HG03469 (cell line): ENCODE data around the gene KERA.
"Not testable (repeated sequence)": the region's sequence is repeated elsewhere in the genome, so short reads cannot be mapped to it uniquely, and the experiment has no call there.

Experiments used
- ATAC-seq: cut with Tn5 transposase; IDR thresholded peaks from one replicate; pipeline ENCODE4 v1.9.1; 2021; ENCODE audit warnings: mild to moderate bottlenecking, moderate library complexity, moderate number of reproducible peaks; ENCODE audit not compliant: unreplicated experiment

Gene KERA, protein sequence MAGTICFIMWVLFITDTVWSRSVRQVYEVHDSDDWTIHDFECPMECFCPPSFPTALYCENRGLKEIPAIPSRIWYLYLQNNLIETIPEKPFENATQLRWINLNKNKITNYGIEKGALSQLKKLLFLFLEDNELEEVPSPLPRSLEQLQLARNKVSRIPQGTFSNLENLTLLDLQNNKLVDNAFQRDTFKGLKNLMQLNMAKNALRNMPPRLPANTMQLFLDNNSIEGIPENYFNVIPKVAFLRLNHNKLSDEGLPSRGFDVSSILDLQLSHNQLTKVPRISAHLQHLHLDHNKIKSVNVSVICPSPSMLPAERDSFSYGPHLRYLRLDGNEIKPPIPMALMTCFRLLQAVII

DNA sequence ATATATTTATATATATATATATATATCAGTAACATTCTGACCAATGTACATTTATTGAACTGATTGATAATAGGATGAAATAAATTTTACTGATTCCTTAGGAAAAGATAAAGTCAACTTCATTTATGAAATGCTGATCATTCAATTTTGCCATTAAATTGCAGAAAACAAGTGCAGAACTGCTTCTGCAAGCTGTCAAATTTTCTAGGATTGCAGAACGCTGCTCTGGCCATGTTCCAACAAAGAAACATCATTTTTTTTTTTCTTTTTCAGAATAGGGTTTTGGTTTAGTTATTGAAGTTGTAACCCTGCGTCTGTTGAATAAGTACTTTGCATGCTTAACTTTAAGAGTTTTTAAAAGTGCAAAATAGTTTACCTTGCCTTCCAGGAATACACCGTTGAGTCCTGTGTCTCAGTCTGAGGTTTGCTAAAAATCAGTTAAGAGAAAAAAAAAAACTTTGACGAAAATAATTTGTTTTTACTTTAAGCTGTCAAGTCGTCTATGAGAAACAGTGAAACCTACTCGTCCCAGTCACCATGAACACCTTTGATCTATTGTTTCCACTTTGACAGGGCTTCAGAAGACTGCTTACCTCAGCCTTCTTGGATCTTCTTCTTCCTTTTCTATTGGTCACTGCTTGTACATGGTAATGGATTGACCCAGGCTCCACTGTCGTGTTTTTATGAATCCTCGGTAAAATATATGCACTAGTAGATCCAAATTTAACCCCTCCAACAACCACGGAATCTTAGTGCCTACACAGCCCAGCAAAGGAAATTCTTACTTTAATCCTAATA, at the start of gene KERA:
Gene KERA, minus strand, starts transcription at position 657 of the 798 bp plus-strand sequence. CDS start 1,743 bp downstream, outside the sequence.
- ATAC-seq, result no peak

DNA sequence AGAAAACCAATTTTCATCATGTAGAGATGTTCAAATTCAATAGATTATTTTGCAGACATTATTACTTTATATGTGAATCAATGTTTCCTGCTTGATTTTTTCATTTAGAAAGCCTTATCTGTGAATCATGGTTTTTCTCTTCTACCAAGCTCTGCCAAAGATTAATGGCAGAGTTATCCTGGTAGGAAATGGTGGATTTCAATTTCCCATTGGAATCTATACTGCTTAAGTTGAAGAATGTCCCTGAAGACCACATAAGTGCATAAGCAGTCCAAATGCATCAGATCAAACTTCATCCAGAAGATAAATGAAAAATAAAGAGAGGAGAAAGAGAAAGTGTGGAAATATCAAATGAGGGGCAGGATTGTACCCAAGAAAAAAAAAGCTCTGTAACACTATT, 48.5 kb upstream of the KERA start:
- no peak for ATAC-seq

DNA sequence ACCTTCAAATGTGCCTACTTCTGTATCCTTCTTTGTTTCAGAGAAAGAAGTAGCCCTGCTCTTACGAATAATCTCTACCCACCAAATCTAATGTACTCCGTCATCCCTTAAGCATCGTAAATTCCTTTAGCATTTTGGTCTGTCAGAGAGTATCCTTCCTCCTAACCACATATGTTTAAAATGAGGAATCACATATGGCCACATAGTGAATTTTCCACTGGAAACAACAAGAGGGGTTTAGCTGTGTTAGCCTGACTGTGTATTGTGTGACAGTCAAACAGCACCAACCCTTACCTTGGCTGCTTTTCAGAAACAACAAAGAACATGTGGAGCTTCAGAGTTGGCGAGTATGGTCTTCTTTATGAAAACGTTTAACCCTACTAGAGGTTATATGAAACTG, 48.0 kb upstream of the KERA start:
- no peak for ATAC-seq

DNA sequence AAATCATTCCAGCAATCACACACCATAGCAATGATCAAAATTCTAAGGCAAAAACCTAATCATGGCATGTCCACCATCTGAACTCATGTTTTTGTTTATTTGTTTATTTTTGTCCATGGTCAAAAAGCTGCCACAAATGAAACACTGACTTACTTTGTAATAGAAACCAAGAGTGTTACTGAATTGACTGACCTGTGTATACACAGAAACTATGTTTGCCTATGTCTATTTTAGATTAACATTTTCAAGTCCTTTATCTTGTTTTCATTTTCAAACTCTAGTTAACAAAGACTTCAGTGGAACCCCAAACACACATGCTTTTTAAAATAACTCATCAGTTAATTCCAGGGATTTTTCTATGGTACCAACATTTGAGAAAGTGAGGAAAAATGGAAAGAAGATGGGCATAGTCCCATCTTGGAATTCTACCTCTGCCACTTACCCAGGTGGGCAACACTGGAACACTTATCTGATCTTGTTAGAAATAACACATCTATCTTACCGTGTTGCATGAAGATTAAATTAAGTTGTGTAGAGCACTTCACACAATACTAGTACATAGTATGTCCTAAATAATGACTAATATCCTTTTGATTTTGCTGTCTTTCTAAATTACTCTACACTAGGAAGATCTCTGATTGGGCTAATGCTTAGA, 47.1 kb upstream of the KERA start:
- no peak for ATAC-seq

DNA sequence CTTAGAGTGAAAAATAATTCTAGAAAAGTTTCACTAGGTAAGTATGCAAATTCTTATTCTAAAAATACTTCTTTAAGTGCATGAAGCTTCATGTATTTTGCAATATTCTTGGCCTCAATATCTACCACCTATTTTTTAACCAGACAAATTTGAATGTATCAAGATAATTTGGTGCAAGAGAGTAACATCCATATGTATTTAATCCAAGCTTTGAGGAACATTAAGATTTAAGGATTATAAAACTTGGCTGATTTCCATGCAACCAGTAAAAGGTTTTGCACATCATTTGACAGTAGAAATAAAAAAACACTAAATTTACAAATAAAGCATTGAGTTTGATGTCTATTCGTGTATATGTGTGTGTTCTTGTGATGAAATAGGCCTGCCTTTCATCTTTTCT, 45.8 kb upstream of the KERA start:
- ATAC-seq, result no peak

DNA sequence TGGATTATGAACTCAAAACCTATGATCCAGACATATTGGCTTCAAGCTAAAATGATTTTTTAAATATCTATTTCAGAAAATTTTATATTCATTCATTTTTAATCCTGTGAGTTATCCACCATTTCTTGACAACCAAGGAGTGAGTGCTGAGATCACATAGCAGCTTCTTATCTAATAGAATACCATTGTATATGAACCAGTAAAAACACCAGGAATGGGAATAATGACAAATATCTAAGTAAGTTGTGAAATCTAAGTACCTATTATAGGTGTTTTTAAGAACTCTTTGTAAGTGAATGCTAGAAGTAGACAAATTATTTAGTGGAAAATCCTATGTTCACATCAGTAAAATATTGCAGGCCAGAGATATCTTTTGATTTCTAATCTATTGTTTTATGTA, 45.3 kb upstream of the KERA start:
- ATAC-seq, result no peak

DNA sequence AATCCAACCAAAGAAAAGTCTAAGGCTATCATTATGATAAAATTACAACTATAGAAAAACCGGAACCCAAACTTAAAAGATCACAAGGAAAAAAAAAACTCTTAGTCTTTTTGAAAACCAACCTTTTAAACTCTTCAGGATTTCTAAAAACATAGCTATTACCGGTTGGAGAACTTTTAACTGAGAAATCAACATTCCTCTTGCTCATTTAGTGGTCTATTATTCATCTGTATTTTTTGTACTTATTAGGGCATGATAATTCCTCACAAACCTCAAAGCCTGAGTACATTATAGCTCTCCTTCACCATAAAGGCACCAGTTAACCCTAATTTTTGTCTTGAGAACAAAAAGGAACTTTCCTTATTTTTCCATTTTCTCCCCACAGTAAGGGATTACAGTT, 43.1 kb upstream of the KERA start:
- no peak for ATAC-seq

DNA sequence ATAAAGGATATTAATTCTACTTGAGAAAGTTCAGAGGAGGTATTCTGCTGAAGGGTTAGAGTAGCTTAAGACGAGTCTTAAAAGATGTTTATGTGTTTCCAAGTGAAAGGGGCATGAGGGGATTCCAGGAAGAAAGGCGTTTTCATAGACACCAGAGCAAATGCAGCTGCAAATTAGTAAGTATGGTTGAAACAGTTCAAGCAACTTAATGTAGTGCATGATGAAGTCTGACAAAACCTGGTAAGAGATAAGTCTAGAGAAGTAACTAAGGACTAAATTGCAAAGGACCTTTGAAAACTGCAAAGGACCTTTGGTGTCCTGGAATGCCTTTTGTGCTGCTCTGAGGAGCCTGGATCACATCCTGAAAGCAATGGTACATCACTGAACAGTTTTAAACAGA, 42.0 kb upstream of the KERA start:
- ATAC-seq, result no peak

DNA sequence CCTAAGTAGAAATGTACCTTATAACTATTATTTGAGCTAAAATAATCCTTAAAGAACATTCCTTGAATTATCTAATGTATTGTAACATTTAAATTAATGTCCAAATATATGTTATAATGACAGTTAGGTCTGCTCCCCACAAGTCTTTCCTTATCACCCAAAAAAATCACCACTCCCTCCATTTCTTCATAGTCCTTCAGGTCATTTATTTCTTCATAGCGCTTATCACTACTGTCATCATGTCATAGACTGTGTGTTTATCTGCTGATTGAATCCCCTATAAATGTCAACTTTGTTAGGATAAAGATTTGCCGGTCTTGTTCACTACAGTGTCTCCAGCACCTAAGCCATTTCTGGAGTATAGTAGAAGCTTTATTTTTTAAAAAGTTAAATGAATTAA, 41.5 kb upstream of the KERA start:
- no peak for ATAC-seq

DNA sequence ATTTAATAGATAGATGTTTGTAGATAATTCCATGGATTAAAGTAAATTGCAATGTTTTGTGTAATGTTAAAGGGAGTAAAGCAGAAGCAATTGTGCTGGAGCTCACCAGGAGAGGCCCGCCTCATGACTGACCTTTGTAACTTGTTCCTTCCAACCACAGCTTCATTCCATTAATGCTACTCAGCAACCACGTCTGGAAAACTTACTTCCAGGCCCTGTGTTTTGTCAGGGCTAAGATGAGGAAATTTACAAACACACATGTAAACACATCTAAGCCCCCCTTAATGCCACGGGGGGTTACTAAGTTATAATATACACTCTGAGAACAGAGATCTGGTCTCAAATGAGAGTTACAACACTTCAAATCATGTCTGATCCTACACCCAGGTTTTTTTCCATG, 41.1 kb upstream of the KERA start:
- ATAC-seq, result no peak

DNA sequence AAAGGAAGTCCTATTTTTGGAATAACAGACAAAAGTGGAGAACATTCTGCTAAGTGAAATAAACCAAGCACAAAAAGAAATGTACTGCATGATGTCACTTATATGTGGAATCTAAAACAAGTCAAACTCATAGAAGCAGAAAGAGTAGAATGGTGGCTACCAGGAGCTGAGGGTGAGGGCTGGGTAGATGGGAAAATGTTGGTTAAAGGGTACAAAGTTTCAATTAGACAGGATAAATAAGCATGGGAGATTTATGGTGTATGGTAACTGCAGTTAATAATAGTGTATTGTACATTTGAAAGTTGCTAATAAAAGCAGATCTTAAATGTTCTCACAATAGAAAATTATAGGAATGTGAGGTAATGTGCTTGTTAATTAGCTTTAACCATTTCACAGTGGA, 40.6 kb upstream of the KERA start:
- ATAC-seq, result no peak

DNA sequence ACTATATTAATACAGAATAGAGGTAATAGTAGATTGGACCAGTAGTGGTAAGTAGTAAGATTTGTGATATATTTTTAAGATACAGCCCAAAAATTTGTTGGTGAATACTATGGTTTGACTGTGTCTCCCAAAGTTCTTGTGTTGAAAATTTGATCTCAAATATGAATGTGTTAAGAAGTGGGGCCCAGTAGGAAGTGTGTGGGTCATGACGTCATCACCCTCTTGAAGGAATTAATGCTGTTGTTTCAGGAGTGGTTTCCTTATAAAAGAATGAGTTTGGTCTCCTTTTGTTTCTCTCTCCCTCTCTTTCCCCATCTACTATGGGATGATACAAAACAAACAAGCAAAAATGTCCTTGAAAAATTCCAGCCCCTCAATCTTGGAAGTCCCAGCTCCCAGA, 37.1 kb upstream of the KERA start:
- ATAC-seq, result no peak

DNA sequence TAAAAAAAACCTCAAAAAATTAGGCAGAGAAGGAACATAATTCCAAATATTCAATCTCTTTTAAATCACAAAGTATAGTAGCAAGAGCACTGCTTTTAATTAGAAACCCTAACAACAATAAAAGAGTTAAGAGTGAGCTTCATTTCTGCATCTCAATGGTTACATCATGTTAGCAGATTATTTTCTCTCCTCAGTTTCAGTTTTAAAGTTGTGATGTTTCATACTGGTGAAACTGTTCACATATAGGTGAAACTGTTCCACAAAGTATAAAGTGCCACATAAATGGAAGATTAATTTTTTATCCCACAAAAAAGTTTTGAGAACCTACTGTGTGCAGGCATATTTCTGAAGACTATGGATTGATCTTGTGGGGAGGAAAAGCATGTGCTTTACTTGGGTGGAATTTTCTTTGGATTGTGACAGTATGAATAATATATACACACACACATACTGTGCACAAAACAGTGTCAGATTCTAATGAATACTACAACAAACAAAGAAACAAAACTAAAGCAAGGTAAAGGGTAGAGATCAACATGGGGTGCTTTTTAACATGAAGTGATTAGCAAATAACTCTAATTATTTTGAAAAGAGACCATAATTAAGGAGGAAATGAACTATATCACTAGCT, 36.3 kb upstream of the KERA start:
- no peak for ATAC-seq

DNA sequence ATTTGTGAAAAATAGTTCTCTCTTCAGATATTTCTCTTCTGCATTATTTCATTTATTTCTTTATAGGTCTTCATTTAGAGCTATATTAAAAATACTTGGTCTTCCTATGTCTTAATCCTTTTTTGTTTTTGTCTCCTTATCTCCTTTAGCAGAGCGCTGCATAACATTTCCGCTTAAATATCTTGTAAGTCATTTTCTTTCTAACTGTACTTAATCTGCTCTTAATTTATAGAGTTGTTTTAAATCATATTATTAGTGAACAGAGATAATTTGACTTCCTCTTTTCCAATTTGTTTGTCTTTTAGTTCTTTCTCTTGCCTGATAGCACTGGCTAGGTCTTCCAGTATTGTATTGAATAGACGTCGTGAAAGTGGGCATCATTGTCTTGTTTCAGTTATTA, 35.5 kb upstream of the KERA start:
- ATAC-seq, result no peak

DNA sequence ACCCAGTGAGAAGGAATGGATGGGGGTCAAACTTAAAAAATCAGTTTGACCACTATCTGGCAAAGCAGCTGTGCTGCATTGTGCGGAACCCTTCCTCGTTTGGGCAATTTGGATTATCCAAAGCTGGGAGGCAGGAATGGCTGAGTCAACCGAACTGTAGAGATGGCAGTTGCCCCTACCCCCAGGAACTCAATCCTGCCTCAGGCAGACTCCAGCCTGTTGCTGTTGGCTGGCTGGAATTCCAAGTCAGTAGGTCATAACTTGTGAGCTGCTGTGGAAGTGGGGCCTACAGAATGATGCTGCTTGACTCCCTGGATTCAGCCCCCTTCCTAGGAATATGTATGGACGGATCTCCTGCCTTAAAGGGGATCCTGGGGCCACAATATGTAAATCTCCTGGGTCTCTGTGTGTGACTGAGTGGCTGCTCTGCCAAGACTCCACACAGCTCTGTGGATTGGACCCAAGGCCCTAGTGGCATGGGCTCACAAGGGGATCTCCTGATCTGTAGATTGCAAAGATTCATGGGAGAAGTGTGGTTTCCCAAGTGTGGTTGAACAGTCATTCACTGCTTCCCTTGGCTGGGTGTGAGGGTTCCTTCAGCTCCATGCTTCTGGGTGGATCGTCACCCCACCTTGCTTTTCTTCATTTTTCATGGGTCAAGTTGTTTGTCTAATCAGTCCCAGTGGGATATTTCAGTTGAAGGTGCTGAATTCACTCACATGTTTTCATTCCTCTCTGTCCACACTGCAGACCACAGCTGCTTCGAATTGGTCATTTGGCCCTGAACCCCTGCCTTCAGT, 34.3 kb upstream of the KERA start:
- no peak for ATAC-seq

DNA sequence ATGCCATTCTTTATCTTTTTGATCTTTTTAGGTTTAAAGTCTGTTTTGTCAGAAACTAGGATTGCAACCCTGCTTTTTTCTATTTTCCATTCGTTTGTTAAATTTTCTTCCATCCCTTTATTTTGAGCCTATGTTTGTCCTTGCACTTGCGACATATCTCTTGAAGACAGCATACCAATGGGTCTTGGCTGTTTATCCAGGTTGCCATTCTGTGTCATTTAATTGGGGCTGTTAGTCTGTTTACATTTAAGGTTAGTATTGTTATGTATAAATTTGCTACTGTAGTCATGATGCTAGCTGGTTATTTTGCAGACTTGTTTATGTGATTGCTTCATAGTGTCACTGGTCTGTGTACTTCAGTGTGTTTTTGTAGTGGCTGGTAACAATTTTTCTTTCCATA, 32.1 kb upstream of the KERA start:
- not testable (repeated sequence) for ATAC-seq

DNA sequence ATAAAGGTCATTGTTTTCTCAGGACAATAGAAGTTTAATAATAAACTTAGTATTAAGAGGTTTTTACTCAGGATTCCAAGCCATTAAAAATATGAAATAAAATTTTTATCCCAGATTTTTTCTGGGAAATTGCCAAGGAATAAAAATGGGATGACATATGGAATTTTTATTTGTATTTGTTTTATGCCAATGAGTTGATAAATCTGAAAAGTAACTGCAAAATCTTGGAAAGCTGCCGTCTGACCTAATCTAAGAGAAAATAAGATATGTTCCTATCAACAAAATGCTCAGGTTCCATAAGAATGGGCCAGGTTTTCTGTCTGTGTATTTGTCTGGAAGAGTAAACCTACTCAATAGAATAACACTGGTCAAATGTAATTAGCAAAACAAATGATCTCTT, 22.2 kb upstream of the KERA start:
- ATAC-seq, result no peak

DNA sequence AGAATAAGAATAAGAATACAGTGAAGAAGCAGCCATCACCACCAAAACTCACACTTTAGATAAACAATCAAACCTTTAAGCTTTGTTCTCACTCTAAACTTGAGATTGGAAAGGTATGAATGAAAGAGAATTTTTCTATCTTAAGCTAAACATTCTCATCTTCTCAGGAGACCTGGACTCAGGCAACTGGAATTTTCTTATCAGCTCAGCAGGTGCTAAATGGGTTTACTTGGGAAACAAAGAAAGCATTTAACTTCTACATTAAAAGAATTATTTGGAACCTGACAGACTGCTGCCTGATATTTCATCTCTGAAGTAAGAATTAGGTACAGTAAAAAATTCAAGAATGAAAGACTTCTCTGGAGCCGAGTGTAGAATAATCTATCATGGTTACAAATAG, 20.7 kb upstream of the KERA start:
- ATAC-seq, result no peak

DNA sequence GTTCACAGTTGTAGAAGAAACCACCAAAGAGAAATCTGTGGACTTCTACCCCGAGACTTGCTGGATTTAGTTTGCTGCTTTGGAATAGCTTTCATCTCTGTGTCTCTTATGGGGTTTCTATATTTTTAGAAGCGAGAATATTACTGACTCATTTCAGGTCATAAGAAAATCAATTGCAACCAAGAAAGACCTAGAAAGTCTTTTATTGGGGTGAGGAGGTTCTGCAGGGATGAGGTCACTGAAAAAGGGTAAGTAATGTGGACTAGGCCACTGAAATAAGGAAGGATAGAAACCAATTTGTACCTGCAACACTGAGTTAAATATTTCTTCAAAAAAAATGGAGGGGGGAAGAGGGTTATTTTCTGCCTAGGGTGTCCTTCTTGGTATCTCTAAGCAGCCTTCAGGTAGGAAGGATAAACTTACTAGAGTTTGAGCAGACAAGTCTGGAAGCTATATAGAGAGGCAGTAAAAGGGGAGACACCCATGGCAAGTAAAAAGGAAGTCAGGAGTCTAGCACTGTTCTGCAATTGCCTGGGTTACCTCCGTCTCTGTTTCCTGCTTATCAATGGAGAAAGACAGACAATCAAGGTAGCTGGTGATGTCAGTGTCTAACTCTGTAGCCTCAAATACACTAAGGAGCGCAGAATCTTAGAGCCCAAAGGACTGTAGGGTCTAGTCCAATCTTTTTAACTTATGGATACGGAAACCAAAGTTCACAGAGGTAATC, 19.6 kb upstream of the KERA start:
- ATAC-seq, result no peak

DNA sequence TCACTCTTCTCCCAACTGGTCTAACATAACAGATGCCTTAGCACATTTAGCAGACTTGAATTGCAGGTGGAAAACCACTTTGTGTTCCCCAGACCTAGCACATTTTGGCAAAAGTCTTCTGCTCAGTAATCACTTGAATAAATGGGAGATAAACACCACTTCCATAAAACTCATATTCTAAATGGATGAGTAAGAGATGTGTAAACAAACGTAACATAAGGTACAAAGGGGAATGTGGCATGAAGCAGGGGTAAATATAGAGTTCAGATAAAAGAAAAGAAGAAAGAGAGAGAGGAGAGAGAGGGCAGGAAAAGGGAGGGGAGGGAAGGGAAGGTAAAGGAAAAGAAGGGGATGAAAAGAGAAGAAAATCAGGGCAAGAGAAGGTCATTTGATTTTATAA, 17.0 kb upstream of the KERA start:
- no peak for ATAC-seq
